Stimulated activated CD8-positive, alpha-beta memory T cell treated with anti-CD3 and anti-CD28 coated beads, Interleukin-4, amount 100 ng/mL, for 4 hours (primary cell): ENCODE data around the gene IL4.
"Not testable (repeated sequence)": the region's sequence is repeated elsewhere in the genome, so short reads cannot be mapped to it uniquely, and the experiment has no call there.

ENCODE experiments used
- DNase-seq, 2 donors: peaks; one replicate each; pipeline ENCODE4 v3.0.0-alpha.2; 2020; ENCODE audit warnings: low read depth in 2 of 2, low spot score in 1 of 2

The IL4 gene

DNA sequence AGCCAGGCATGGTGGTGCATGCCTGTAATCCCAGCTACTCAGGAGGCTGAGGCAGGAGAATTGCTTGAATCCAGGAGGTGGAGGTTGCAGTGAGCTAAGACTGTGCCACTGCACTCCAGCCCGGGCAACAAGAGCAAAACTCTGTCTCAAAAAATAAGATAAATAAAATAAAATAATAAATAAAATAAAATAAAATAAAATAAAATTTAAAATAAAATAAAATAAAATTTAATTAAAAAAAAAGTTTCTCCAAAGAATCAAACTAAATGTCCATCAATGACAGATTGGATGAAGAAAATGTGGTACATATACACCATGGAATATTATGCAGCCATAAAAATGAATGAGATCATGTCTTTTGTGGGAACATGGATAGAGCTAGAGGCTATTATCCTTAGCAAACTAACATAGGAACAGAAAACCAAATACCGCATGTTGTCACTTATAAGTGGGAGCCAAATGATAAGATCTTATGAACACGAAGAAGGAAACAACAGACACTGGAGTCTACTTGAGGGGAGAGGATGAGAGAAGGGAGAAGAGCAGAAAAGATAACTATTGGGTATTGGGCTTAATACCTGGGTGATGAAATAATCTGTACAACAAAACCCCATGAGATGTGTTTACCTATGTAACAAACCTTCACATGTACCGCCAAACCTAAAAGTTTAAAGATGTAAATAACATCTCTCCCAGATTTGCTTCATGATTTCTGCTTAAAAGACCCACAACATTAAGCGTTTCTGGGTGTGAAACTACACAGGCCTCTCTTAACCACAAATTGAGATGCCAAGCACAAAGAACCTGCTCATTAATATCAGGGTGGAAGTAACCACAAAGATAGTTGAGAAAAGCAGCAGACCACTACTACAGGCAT, 18.2 kb downstream of the IL4 start:
- not testable (repeated sequence) for DNase-seq

DNA sequence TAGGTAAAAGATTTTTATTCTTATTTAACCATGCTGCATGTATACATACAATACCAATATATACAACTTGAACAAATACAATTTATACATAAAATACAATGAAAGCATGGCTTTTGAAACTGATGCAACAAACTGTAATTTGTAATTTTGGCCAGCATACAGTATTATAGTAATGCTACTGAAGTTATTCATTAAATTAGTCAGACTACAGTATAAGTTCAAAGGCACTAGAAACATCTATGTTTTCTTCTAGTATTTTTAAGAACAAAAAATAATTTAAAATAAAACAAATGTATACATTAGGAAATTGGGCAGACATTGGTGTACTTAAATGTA, 18.8 kb downstream of the IL4 start:
- no peak for DNase-seq

DNA sequence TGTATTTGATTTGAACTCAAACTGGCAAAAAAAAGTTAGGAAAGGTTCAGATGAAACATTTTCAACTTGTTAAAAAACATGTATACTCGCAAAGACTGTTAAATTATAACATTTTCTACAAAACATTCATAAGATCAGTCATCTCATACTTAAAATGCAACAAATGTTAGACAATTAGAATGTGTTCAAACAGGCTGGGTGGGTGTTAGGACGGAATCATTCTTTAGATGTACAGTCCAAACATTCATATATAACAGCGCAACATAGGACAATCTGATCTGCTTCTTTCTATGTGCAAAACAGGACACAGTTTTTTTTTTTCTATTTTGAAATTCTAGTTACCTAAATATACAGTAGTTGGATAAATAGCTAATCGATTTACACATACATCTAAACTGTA, 22.2 kb downstream of the IL4 start:
- no peak for DNase-seq

DNA sequence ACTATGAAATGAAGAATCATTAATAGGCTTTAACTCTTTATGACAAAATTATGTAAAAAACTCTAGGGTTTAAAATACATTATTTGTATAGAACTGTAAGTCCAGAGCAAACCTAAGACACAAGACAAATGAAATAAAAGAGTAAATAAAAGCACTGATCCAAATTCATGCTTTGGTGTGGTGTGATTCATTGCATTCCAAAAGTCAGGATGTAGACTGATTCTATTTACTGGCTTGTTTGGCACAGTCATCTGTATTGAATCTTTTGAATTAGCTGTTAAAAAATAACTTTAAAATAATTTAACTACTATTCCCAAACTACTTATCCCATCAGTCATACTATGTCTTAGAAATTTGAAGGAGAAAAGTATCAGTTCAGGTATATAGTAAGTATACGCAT, 31.1 kb downstream of the IL4 start:
- no peak for DNase-seq

DNA sequence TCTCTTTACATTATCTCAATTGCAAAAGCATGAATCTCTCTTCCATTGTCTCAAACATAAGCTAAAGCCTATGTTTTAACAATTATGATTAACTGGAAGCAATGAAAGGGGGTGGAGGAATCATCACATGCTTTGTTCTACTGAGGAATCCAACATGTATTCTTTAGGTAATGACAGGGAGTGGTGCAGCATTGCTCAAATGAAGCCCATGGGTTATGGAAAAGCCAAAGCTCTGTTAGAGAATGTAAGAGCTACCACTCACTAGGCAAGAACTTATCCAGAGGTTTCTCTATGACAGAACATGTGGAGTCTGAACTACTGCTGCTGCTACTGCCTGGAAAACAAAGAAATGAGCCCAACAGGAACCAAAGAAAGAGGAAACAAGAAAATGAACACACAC, 34.9 kb downstream of the IL4 start:
- DNase-seq, result no peak

DNA sequence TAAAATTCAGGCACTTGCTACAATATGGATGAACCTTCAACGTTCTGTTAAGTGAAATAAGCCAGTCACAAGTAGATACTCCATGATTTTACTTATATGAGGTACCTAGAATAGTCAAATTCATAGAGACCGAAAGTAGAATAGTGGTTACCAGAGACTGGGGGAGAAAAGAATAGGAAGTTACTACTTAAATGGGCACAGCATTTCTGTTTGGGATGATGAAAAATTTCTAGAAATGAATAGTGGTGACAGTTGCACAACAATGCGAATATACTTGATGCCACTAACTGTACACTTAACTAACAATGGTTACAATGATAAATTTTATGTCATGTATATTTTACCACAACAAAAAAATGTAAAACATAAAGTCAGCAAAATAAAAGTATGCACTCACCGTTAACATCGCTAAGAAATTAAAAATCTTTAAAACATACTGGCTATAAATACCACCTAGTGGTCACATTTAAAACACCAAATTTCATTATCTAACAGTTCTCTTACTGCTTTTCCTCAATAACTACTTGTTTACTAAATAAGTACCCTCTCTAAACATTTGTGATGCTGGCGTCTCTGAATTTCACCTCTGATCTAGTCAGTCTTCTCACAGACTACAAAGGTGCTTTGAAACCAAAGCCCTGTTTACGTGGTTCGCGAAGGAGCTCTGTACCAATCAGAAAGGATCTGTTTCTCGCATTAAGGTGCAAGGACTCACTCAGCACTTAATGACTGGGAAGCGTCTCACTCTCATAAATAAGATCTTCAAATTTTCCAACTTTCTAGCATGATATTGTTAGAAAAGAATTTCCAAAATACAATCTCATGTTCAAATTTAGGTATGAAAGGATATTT, 40.9 kb downstream of the IL4 start:
- no peak for DNase-seq

DNA sequence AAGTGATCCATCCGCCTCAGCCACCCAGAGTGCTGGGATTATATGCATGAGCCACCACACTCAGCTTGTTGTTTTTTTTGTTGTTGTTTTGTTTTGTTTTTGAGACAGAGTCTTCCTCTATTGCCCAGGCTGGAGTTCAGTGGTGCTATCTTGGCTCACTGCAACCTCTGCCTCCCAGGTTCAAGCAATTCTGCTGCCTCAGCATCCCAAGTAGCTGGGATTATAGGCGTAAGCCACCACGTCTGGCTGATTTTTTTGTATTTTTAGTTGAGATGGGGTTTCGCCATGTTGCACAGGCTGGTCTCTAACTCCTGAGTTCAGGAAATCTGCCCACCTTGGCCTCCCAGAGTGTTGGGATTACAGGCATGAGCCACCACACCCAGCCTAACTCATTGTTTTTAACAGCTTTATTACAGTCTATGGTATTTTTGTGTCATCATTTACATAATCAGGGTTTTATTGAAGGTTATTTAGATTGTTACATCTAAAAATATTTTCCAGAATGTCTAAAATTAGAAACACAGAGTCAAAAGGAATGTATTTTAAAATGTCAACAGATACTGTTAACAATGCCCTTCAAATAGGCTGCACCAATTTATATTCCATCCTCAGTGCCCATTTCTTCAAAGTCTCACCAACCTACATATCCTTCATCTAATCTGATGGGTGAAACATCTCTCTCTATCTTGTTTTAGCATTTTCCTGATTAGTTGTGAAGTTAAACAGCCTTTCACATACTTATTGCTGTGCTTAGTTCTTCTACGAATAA, 44.9 kb downstream of the IL4 start:
- no peak for DNase-seq

DNA sequence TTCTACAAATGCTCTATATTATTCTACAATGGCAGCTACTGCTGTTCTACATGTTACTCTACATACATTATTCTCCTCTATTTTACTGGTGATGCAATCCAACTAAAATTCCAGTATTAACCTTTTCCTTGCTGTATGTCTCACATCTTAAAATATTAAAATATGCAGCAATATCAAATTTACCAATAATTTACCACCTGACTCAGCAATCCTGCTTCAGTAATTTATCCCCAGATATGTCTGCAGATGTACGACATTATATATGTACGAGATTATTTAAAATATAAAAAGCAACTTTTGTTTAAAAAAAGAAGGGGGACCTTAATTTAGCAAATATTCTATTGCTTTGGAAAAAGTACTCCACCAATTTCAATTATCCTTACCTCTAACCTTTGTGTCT, 52.0 kb downstream of the IL4 start:
- DNase-seq, result no peak

DNA sequence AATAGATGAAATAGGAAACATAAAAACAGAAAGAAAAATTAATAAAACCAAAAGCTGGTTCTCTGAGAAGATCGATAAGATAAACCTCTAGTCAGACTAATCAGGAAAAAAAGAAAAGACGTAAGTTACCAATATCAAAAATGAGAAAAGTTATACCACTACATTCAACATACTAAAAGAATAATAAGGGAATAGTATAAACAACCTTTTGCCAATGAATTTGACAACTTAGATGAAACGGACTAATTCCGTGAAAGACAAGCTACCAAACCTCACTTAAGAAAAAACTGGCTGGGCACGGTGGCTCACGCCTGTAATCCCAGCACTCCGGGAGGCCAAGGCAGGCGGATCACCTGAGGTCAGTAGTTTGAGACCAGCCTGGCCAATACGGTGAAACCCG, 56.1 kb downstream of the IL4 start:
- no peak for DNase-seq
